Activated CD8-positive, alpha-beta T cell treated with anti-CD3 and anti-CD28 coated beads for 36 hours (primary cell): ENCODE measurements around the gene OTUD6A. TPM values are rescaled to one million over a fixed set of nuclear protein-coding genes. Genes with fewer than 3 reads are reported as not detected.

Experiments
- ATAC-seq: fragments of 200-7000 bp; cut with Tn5 transposase; one replicate; pipeline ENCODE4 v1.10.0; 2021; ENCODE audit warnings: mild to moderate bottlenecking, moderate library complexity
- CTCF ChIA-PET: fragments of 350-600 bp; sonication (Branson Sonifier 250); formaldehyde crosslinking; loops from one replicate; lab custom pipeline; 2021; ENCODE audit warnings: antibody characterized with exemption; lab: Charles Lee
- POLR2A ChIA-PET: fragments of 350-600 bp; sonication (Branson Sonifier 250); formaldehyde crosslinking; loops from one replicate; lab custom pipeline; 2021; ENCODE audit warnings: antibody characterized with exemption; lab: Charles Lee
- DNase-seq: peaks from one replicate; pipeline ENCODE4 v3.0.0-alpha.2; 2020
- H3K27ac Mint-ChIP-seq: one replicate; pipeline ENCODE4 v1.8.0; 2021; ENCODE audit warnings: mild to moderate bottlenecking, mixed read lengths
- H3K27me3 Mint-ChIP-seq: one replicate; pipeline ENCODE4 v1.8.0; 2021; ENCODE audit warnings: mixed read lengths
- H3K36me3 Mint-ChIP-seq: one replicate; pipeline ENCODE4 v1.8.0; 2021; ENCODE audit warnings: low read depth, mixed read lengths
- H3K4me1 Mint-ChIP-seq: one replicate; pipeline ENCODE4 v1.8.0; 2021; ENCODE audit warnings: low read depth, mixed read lengths
- H3K4me3 Mint-ChIP-seq: one replicate; pipeline ENCODE4 v1.8.0; 2021; ENCODE audit warnings: mild to moderate bottlenecking, moderate library complexity, mixed read lengths
- H3K9me3 Mint-ChIP-seq: one replicate; pipeline ENCODE4 v1.8.0; 2021; ENCODE audit warnings: mixed read lengths
- intact Hi-C: fragments of 100-400 bp; cut with micrococcal nuclease; formaldehyde crosslinking; loops from one replicate; pipeline ENCODE4 v1.10.0; 2022
- total RNA-seq, 2 experiments: library from RNA; stranded (reverse); gene quantifications; one replicate each; pipeline ENCODE4 v1.2.3, GENCODE V29; 2021
- TF ChIP-seq, protein P1 (sequence below): fragments of 200-600 bp; IDR thresholded peaks from one replicate; pipeline ENCODE4 v1.8.0; 2022; ENCODE audit warnings: antibody characterized with exemption, mild to moderate bottlenecking

OTUD6A gene
- total RNA-seq, 2 experiments from 2014 or later: not detected

- H3K27ac Mint-ChIP-seq: no peak overlapping the region
- ChIA-PET CTCF (interaction anchor here (2.9 kb wide), 1 partner anchor 9 kb away, joined by 13 read pairs; no protein-coding TSS in a partner anchor), POLR2A (no interaction called here)
- H3K36me3 Mint-ChIP-seq: no peaks in the 10 kb centered on the region
- H3K9me3 Mint-ChIP-seq: no peaks in the 10 kb centered on the region
- no peaks in the 10 kb centered on the region for H3K27me3 Mint-ChIP-seq
- H3K4me3 Mint-ChIP-seq: no peak overlapping the region
- H3K4me1 Mint-ChIP-seq: no peaks in the 10 kb centered on the region
- TF ChIP-seq, protein P1, sequence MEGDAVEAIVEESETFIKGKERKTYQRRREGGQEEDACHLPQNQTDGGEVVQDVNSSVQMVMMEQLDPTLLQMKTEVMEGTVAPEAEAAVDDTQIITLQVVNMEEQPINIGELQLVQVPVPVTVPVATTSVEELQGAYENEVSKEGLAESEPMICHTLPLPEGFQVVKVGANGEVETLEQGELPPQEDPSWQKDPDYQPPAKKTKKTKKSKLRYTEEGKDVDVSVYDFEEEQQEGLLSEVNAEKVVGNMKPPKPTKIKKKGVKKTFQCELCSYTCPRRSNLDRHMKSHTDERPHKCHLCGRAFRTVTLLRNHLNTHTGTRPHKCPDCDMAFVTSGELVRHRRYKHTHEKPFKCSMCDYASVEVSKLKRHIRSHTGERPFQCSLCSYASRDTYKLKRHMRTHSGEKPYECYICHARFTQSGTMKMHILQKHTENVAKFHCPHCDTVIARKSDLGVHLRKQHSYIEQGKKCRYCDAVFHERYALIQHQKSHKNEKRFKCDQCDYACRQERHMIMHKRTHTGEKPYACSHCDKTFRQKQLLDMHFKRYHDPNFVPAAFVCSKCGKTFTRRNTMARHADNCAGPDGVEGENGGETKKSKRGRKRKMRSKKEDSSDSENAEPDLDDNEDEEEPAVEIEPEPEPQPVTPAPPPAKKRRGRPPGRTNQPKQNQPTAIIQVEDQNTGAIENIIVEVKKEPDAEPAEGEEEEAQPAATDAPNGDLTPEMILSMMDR: no peak
- intact Hi-C loops: no loop called here
- DNase-seq (no peak), ATAC-seq (no peak)
Observed at GRCh38 chrX:70039758-70040157, 22.5 kb upstream of the OTUD6A start.

- ATAC-seq (no peak), DNase-seq (no peak)
- H3K27ac Mint-ChIP-seq: no peak overlapping the region
- intact Hi-C loops: no loop called here
- no peaks in the 10 kb centered on the region for H3K36me3 Mint-ChIP-seq
- H3K4me1 Mint-ChIP-seq: no peaks in the 10 kb centered on the region
- H3K27me3 Mint-ChIP-seq: no peaks in the 10 kb centered on the region
- no peak overlapping the region for H3K4me3 Mint-ChIP-seq
- no peaks in the 10 kb centered on the region for H3K9me3 Mint-ChIP-seq
- ChIA-PET CTCF (interaction anchor here (2.9 kb wide), 1 partner anchor 12 kb away, joined by 13 read pairs; no protein-coding TSS in a partner anchor), POLR2A (no interaction called here)
- TF ChIP-seq, protein P1: no peak
Observed at GRCh38 chrX:70041993-70042392, 20.3 kb upstream of the OTUD6A start.

DNA sequence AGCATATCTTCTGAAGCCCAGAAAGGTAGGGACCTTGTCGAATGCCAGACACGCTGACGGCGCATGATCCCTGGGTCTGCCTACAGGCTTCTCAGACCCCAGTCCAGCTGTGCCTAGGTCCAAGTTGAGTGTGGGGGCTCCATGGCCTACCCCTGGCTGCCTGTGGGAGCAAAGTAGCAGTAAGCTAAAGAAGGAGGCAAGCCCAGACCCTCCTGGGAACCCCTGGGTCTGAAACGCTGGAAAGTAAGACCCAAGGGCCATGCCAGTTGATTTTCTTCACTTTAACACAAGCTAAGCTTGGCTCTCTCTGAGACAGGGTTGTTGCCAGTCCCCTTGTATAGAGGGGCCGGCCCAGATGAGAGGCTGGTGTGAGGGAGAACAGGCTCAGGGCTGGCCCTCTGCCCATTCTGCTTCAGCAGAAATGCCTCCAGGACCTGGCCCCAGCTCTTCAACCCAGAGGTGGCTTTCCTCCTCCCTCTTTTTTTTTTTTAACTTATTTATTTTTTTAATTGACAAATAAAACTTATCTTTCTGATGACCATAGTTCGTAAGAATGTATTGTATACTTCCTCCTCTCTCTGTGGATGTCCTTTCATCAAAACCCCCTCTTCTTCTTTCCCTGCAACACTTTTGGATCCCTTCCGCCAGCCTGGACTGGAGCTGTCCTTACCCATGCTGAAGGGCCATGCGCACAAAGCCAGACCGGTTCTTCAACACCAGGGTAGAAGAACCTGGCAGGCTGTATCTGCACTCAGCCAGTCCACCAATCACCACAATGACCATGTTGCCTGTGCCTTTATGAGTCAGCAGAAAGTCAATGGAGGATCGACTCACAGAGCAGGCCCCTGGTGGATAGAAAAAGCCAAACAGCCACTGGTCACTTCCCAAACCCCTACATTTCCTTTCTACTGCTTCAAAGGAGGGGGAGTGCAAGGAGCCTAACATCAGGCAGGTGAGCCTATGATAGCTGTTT, 19.6 kb upstream of the OTUD6A start:
- intact Hi-C loops: no loop called here
- H3K4me1 Mint-ChIP-seq: no peaks in the 10 kb centered on the region
- ATAC-seq: no peak
- H3K36me3 Mint-ChIP-seq: no peaks in the 10 kb centered on the region
- TF ChIP-seq, protein P1: no peak
- H3K27ac Mint-ChIP-seq: no peak overlapping the region
- no peaks in the 10 kb centered on the region for H3K9me3 Mint-ChIP-seq
- H3K4me3 Mint-ChIP-seq: no peak overlapping the region
- no peak for DNase-seq
- ChIA-PET CTCF (no interaction called here), POLR2A (no interaction called here)
- no peaks in the 10 kb centered on the region for H3K27me3 Mint-ChIP-seq

DNA sequence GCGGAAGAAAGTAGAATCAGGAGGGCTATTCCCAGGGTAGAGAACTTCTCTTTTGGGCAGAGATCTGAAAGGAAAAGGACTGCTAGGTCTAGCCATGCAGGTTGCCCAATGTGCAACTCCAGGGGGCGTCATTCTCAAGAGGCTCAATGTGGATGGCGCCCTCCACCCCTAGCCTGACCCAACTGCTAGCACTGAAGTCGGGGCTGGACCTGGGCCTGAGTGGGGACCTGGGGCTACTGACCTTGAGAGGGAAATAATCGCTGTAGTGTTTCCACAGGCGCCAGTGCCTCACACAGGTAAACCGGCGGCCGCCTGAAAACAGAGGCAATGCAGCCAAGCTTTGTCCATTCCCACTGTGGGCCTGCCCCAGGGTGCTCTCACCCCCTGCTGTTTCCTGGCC, 18.6 kb upstream of the OTUD6A start:
- peaks cover 5% of the 10 kb centered on the region for H3K27me3 Mint-ChIP-seq
- no peaks in the 10 kb centered on the region for H3K9me3 Mint-ChIP-seq
- TF ChIP-seq, protein P1: no peak
- no peak overlapping the region for H3K4me3 Mint-ChIP-seq
- DNase-seq: no peak
- H3K27ac Mint-ChIP-seq: no peak overlapping the region
- ChIA-PET POLR2A (no interaction called here), CTCF (no interaction called here)
- intact Hi-C loops: no loop called here
- H3K36me3 Mint-ChIP-seq: no peaks in the 10 kb centered on the region
- no peak for ATAC-seq
- no peaks in the 10 kb centered on the region for H3K4me1 Mint-ChIP-seq
